Measurements from ENCODE around the gene RNASEH2C.

DNA sequence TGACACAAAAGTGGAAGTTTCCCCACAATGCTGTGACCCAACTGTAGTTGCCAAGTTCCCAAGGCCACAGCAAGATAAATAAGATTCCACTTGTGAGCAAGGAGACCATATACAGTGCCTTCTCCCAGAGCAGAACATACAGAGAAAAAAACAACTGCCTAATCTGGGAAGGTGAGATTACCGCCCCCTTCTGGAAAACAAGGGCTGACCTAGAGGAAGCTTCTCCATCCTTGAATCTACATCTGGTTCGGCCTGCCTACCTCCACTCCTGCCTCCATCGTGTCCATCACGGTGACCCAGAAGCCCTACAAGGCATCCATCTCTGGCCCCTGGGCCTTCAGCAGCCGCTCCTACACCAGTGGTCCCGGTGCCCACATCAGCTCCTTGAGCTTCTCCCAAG, 6.1 kb upstream of the RNASEH2C start:
- TF ChIP-seq, protein P1, sequence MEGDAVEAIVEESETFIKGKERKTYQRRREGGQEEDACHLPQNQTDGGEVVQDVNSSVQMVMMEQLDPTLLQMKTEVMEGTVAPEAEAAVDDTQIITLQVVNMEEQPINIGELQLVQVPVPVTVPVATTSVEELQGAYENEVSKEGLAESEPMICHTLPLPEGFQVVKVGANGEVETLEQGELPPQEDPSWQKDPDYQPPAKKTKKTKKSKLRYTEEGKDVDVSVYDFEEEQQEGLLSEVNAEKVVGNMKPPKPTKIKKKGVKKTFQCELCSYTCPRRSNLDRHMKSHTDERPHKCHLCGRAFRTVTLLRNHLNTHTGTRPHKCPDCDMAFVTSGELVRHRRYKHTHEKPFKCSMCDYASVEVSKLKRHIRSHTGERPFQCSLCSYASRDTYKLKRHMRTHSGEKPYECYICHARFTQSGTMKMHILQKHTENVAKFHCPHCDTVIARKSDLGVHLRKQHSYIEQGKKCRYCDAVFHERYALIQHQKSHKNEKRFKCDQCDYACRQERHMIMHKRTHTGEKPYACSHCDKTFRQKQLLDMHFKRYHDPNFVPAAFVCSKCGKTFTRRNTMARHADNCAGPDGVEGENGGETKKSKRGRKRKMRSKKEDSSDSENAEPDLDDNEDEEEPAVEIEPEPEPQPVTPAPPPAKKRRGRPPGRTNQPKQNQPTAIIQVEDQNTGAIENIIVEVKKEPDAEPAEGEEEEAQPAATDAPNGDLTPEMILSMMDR (conservative IDR thresholded peaks at IDR 0.05) = no peak
- no peak for TF ChIP-seq EZH2 (IDR thresholded peaks at IDR 0.05; ENCODE audit: low read depth)

Data from PC-9 (cell line).